ENCODE measurements around the gene KCNQ2. TPM values are rescaled to one million over a fixed set of nuclear protein-coding genes. Genes with fewer than 3 reads are reported as not detected.
"Not testable (repeated sequence)": the region's sequence is repeated elsewhere in the genome, so short reads cannot be mapped to it uniquely, and the experiment has no call there.

Gene KCNQ2
- polyA plus RNA-seq, 1 donor = 5.2 TPM

DNA sequence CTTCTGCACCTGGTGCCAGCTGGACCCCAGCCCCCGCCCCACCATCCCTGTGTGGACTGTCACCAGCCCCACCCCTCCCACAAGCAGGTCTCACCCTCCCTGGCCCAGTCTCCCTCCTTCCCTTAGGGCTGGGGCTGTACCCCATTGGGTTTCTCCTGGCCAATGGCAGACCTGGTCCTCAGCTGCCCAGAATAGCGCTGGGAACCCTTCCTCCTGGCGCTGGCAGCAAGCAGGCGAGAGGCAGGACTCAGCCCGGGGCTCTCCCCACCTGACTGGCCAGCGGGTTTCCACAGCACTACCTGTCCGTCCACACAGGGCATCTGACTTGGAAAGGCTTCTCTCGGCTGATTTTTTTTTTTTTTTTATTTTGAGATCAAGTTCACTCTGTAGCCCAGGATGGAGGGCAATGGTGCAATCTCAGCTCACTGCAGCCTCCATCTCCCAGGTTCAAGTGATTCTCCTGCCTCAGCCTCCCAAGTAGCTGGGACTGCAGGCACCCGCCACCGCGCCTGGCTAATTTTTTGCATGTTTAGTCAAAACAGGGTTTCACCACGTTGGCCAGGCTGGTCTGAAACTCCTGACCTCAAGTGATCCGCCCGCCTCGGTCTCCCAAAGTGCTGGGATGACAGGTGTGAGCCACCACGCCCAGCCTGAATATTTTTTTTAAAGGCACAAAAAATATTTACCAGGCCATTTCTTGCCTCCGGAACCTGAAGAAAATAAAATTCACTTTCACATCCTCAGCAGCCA is 89.7 kb downstream of the KCNQ2 start:
- Histone ChIP-seq H3K27ac (ENCODE audit: low read length) (no peak overlapping the region), H3K27me3 (ENCODE audit: control insufficient read depth, insufficient read depth, low read length) (peaks cover 11% of the 10 kb centered on the region)
- WGBS (ENCODE audit: insufficient coverage, low lambda C conversion rate) = 60% methylated on average over 1 of the region's 17 CpGs

DNA sequence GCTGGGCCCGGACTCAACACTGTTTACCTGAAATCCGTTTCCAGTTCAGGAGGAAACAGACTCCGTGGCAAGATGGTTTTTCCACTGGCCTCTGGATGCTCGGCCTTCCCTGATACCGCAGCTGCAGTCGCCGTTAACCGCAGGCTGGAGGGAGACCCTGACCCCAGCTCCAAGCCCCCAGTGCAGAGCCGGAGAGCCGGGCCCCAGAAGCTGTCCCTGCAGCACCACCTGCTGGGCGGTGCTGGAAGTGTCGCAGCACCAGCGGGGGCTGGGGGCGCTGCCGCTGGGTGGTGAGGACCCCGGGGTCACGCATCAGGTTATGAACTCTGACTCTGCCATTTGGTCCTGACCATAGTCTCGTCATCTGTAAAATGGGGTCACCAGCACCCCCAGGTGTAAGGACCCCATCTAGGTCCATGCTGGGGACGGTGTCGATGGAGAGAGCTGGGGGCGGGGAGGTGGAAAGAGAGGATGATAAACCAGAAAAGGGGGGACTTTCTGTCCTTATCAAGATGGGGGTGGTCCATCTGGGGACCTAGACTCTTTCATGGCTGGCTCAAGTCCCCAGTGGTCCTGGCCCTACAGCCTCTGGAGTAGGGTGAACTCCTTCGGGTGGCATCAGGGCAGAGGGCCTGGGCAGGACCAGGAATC is 90.5 kb downstream of the KCNQ2 start:
- Histone ChIP-seq H3K9me3 (ENCODE audit: control insufficient read depth, low read depth, low read length) (peaks cover 5% of the 10 kb centered on the region), H3K27ac (ENCODE audit: low read length) (no peak overlapping the region), H3K4me1 (ENCODE audit: control insufficient read depth, insufficient read depth, low read length) (peaks cover 13% of the 10 kb centered on the region), H3K36me3 (ENCODE audit: control insufficient read depth, insufficient read depth, low read length) (no peaks in the 10 kb centered on the region), H3K4me3 (ENCODE audit: low read length) (no peak overlapping the region), H3K27me3 (ENCODE audit: control insufficient read depth, insufficient read depth, low read length) (peaks cover 19% of the 10 kb centered on the region)
- WGBS (ENCODE audit: insufficient coverage, low lambda C conversion rate) = no CpG with 5 or more reads among the region's 22 CpGs
- peak in 1 of 2 donors; percentile 17 for DNase-seq

More for the DNA sequence above, 89.7 kb downstream of the KCNQ2 start:
- H3K4me1 ChIP-seq (ENCODE audit: control insufficient read depth, insufficient read depth, low read length) = peaks cover 5% of the 10 kb centered on the region
- no peaks in the 10 kb centered on the region for H3K36me3 ChIP-seq (ENCODE audit: control insufficient read depth, insufficient read depth, low read length)
- H3K9me3 ChIP-seq (ENCODE audit: control insufficient read depth, low read depth, low read length) = peaks cover 5% of the 10 kb centered on the region
- no peak for DNase-seq
- no peak overlapping the region for H3K4me3 ChIP-seq (ENCODE audit: low read length)

DNA sequence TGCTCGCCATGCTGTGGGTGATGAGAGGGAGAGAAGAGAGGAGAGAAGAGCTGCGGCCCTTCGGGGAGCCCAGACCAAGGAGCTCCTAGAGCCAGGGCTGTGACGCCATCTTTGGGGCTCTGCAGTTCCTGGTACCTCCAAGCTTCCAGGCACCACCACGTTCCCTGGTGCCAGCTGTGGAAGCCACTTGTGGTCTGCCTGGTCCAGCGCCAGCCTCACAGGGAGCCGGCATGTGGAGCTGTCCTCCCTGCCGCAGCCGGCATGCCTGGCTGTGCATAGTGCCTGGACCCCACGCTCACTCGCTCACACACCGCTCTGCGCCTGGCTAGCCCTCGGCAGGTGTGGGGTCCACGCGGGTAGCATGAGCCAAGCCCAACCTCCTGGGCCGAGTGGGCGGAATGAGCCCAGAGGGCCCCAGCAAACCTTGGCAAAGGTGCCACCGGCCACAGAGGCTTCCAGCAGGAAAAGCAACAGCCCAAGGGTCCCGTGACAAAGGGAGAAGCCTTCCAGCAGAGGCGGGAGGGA is 92.0 kb downstream of the KCNQ2 start:
- H3K27me3 ChIP-seq (ENCODE audit: control insufficient read depth, insufficient read depth, low read length) = peaks cover 17% of the 10 kb centered on the region
- no peaks in the 10 kb centered on the region for H3K9me3 ChIP-seq (ENCODE audit: control insufficient read depth, low read depth, low read length)
- H3K4me1 ChIP-seq (ENCODE audit: control insufficient read depth, insufficient read depth, low read length) = peaks cover 16% of the 10 kb centered on the region
- no peak for DNase-seq
- no CpG with 5 or more reads among the region's 21 CpGs for WGBS (ENCODE audit: insufficient coverage, low lambda C conversion rate)
- H3K36me3 ChIP-seq (ENCODE audit: control insufficient read depth, insufficient read depth, low read length) = no peaks in the 10 kb centered on the region
- no peak overlapping the region for H3K27ac ChIP-seq (ENCODE audit: low read length)
- no peak overlapping the region for H3K4me3 ChIP-seq (ENCODE audit: low read length)

DNA sequence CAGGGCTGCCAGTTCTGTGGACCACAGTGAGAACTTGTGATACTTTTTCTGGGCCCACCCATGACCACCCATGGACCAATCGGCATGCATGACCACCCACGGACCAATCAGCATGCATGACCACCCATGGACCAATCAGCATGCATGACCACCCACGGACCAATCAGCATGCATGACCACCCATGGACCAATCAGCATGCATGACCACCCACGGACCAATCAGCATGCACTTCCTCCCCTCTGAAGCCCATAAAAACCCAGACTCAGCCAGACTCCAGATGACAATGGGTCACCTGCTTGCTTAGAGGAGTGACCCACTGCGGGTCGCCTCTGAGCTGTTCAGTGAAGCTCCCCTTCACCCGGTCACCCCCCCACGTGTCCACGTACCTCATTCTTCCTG is 92.6 kb downstream of the KCNQ2 start:
- not testable (repeated sequence) for DNase-seq; H3K27ac ChIP-seq (ENCODE audit: low read length); H3K9me3 ChIP-seq (ENCODE audit: control insufficient read depth, low read depth, low read length); H3K4me3 ChIP-seq (ENCODE audit: low read length); H3K36me3 ChIP-seq (ENCODE audit: control insufficient read depth, insufficient read depth, low read length)
- peaks cover 20% of the 10 kb centered on the region for H3K4me1 ChIP-seq (ENCODE audit: control insufficient read depth, insufficient read depth, low read length)
- no CpG with 5 or more reads among the region's 9 CpGs for WGBS (ENCODE audit: insufficient coverage, low lambda C conversion rate)
- H3K27me3 ChIP-seq (ENCODE audit: control insufficient read depth, insufficient read depth, low read length) = peaks cover 17% of the 10 kb centered on the region

DNA sequence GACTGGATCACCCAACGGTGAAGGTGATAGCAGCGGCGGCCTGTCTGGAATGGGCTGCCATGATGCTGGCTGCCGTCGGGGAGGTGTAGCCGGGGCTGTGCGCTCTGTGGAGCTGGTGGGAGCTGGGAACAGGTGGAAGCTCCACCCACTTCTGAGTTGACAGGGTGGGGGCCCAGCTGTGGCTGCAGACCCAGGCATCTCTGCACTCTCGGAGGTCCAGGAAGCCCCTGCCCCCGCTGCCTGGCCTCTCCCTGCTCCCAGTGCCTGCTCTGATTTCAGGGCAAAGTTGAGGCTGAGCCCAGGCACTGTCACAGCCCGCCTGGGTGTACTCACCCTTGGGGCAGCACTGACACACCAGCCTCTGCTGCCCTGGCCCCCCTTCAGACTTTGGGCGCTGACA is 93.2 kb downstream of the KCNQ2 start:
- Histone ChIP-seq H3K4me1 (ENCODE audit: control insufficient read depth, insufficient read depth, low read length) (peaks cover 25% of the 10 kb centered on the region), H3K27ac (ENCODE audit: low read length) (no peak overlapping the region), H3K4me3 (ENCODE audit: low read length) (no peak overlapping the region), H3K27me3 (ENCODE audit: control insufficient read depth, insufficient read depth, low read length) (peaks cover 17% of the 10 kb centered on the region), H3K36me3 (ENCODE audit: control insufficient read depth, insufficient read depth, low read length) (no peaks in the 10 kb centered on the region), H3K9me3 (ENCODE audit: control insufficient read depth, low read depth, low read length) (no peaks in the 10 kb centered on the region)
- no CpG with 5 or more reads among the region's 11 CpGs for WGBS (ENCODE audit: insufficient coverage, low lambda C conversion rate)
- DNase-seq = no peak

DNA sequence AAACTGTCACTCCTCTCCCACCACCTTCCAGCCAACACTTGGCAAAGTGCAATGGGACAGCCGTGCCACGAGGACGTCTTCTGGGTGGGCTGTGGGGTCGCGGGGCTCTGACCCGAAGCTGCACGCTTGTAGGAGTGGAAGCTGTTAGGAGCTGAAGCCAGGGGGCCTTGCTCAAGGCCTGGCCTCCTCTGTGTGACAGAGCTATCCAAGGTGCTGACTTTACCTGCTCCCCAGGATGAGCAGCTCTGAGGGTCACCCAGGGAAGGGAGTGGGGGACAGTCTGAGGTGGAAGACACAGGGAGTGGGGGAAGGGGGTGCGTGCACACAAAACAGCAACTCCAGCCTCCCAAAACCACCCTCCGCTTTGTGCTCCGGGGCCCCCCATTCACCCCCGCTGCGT is 93.8 kb downstream of the KCNQ2 start:
- Histone ChIP-seq H3K27ac (ENCODE audit: low read length) (no peak overlapping the region), H3K36me3 (ENCODE audit: control insufficient read depth, insufficient read depth, low read length) (no peaks in the 10 kb centered on the region), H3K4me1 (ENCODE audit: control insufficient read depth, insufficient read depth, low read length) (peaks cover 32% of the 10 kb centered on the region), H3K4me3 (ENCODE audit: low read length) (no peak overlapping the region), H3K9me3 (ENCODE audit: control insufficient read depth, low read depth, low read length) (no peaks in the 10 kb centered on the region), H3K27me3 (ENCODE audit: control insufficient read depth, insufficient read depth, low read length) (peaks cover 17% of the 10 kb centered on the region)
- no CpG with 5 or more reads among the region's 12 CpGs for WGBS (ENCODE audit: insufficient coverage, low lambda C conversion rate)
- DNase-seq = no peak

DNA sequence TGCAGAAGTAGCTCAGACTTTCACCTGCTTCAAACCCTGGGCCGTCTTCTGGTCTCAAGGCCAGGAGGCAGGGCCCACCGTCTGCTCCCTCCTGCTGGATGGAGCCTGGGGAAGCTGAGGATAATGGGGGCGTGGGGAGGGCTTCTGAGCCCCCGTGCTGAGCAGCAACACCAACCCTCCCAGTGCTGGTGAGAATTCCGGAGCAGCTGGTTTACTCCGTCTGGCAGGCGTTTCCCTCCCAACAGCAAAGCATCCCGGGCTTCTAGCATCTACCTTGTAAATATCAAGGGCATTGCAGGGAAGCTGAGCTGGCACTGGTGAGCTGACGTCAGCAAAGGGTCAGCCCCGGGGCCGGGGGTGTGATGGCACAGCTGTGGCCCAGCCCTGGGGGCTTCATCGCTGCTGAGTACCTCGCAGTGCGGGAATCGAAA is 94.5 kb downstream of the KCNQ2 start:
- WGBS (ENCODE audit: insufficient coverage, low lambda C conversion rate) = no CpG with 5 or more reads among the region's 15 CpGs
- Histone ChIP-seq H3K4me3 (ENCODE audit: low read length) (no peak overlapping the region), H3K4me1 (ENCODE audit: control insufficient read depth, insufficient read depth, low read length) (peaks cover 35% of the 10 kb centered on the region), H3K9me3 (ENCODE audit: control insufficient read depth, low read depth, low read length) (no peaks in the 10 kb centered on the region), H3K36me3 (ENCODE audit: control insufficient read depth, insufficient read depth, low read length) (no peaks in the 10 kb centered on the region), H3K27ac (ENCODE audit: low read length) (no peak overlapping the region), H3K27me3 (ENCODE audit: control insufficient read depth, insufficient read depth, low read length) (peaks cover 17% of the 10 kb centered on the region)
- DNase-seq = no peak

DNA sequence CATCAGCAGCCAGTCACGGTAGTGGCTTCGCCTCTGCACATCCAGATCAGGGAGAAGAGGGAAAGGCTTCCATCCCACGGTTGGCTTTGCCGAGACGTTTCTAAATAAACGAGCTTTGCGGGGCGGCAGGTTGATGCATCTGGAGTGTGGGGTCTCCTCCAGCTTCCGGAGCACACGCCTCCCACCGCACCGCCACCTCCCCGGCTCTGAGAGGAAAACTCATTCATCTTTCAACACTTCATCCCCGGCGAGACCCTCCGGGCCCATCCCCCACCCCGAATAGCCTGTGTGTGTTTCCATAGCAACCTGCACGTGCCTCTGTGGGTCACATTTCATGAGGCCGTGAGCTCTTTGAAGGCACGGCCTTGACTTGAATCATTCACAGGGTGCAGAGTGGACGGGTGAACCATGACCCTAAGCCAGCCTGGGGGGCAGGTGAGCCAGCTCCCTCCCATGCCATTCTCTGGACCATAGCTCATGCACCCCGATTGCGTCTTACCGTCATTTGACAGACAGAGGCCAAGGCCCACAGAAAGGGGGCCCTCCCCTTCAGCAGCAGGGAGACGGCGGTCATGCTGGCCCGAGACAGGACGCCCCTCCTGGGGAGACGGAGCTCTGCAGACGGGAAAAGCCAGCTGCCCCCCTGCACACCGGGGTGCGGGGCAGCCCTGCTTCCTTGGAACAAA is 95.1 kb downstream of the KCNQ2 start:
- Histone ChIP-seq H3K27me3 (ENCODE audit: control insufficient read depth, insufficient read depth, low read length) (peaks cover 17% of the 10 kb centered on the region), H3K4me3 (ENCODE audit: low read length) (no peak overlapping the region), H3K36me3 (ENCODE audit: control insufficient read depth, insufficient read depth, low read length) (no peaks in the 10 kb centered on the region), H3K9me3 (ENCODE audit: control insufficient read depth, low read depth, low read length) (no peaks in the 10 kb centered on the region), H3K27ac (ENCODE audit: low read length) (no peak overlapping the region), H3K4me1 (ENCODE audit: control insufficient read depth, insufficient read depth, low read length) (peaks cover 35% of the 10 kb centered on the region)
- WGBS (ENCODE audit: insufficient coverage, low lambda C conversion rate) = no CpG with 5 or more reads among the region's 32 CpGs
- peak; percentile 22 to 30 for DNase-seq

DNA sequence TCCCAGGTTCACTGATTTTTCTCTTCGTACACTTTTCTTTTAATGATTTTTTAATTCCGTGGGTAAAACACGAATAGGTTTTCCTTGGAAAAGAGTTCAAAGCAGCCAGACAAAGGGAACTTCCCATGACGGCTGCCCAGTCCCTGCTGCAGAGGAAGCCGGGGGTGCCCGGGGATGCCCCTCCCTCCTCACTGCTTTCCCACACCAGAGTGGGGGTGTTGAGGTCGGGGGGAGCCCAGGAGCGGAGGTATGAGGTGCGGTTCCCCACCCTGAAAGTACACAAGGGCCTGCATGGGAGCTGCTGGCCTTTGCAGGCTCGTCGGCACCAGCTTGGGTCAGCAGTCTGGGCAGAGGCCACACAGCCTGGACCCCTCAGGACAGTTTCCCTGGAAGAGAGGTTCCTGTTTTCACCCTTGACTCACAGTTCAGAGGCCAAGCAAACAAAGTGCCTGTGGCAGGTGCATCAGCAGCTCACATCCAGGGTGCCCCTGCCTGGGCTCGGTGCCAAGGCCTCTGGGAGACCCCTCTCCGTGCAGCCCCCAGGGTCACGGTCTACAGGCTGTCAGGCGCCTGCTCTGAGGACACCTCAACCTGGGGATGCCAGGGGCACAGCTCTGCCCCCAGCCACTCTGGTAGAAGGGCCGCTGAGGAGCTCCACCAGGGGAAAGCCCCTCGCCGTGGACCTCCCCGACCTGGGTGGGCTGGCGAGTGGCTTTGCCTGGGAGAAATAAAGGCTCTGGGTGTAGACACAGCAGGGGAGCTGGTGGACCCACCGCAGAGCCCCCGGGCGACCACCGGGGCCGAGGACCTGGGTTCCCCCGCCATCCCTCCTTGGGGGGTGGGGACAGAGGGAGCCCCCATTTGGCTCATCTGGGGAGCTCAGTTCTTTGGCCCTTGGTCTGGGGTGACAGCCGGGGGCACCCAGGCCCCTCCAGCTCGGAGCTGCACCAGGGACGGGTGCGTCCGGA is 95.9 kb downstream of the KCNQ2 start:
- Histone ChIP-seq H3K27ac (ENCODE audit: low read length) (no peak overlapping the region), H3K4me1 (ENCODE audit: control insufficient read depth, insufficient read depth, low read length) (peaks cover 35% of the 10 kb centered on the region), H3K27me3 (ENCODE audit: control insufficient read depth, insufficient read depth, low read length) (peaks cover 17% of the 10 kb centered on the region), H3K36me3 (ENCODE audit: control insufficient read depth, insufficient read depth, low read length) (no peaks in the 10 kb centered on the region), H3K9me3 (ENCODE audit: control insufficient read depth, low read depth, low read length) (no peaks in the 10 kb centered on the region), H3K4me3 (ENCODE audit: low read length) (no peak overlapping the region)
- no peak for DNase-seq
- WGBS (ENCODE audit: insufficient coverage, low lambda C conversion rate) = 84% methylated on average over 3 of the region's 31 CpGs

All from large intestine (tissue), 3 donors.